Fibroblast of pulmonary artery (primary cell): ENCODE measurements around the gene GNAS-AS1.

Experiments
- DNase-seq: peaks from one replicate; pipeline ENCODE4 v3.0.0-alpha.2; 2010; ENCODE audit warnings: low read depth
- H3K4me3 ChIP-seq: replicated peaks from 2 replicates; pipeline ENCODE4 v1.5.1; 2011; ENCODE audit warnings: low read depth, mild to moderate bottlenecking, control low read depth, low read length, moderate library complexity
- CTCF ChIP-seq: IDR thresholded peaks from 2 replicates; pipeline ENCODE4 v1.5.1; 2011; ENCODE audit warnings: mild to moderate bottlenecking, control low read depth, low read length, inconsistent platforms; ENCODE audit errors: missing control alignments

Gene GNAS-AS1

GRCh38 chr20:58852543-58853271 is 2.0 kb upstream of the GNAS-AS1 start, which contains the start of gene GNAS:
GNAS (plus strand) TSS chr20:58852716.
- peak; percentile 74 for TF ChIP-seq CTCF
- H3K4me3 ChIP-seq: peak within 1 kb of the TSS; percentile 71
- DNase-seq: peak; percentile 71

DNA sequence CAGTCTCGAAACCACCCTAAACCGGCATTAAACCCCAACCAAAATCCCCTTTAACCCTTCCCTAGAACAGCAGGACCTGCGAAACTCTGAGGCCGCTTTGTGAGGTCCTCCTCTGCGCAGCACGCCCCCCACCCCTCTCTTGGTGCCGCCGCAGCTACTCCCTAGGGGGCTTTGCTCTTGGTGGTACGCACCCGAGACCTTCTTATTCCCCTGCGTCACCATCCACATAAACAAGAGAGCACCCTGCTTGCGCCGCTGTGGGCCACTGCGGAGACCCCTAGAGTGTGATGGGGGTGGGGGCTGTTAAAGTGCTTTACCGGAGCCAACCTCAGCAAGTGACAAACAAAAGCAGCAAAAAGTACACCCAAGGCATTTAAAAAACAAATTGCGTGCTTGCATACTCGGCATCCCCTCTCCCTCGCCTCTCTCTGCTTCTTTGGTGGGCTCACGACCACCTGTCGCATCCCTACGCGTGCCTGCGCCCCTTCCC is 1.3 kb upstream of the GNAS-AS1 start:
- TF ChIP-seq CTCF: no peak
- DNase-seq: no peak
- peak overlapping the region; percentile 71 for H3K4me3 ChIP-seq

- DNase-seq: no peak
- H3K4me3 ChIP-seq: peak overlapping the region; percentile 71
- TF ChIP-seq CTCF: no peak
These were observed 693 bp upstream of the GNAS-AS1 start for GRCh38 chr20:58851221-58851968.

DNA sequence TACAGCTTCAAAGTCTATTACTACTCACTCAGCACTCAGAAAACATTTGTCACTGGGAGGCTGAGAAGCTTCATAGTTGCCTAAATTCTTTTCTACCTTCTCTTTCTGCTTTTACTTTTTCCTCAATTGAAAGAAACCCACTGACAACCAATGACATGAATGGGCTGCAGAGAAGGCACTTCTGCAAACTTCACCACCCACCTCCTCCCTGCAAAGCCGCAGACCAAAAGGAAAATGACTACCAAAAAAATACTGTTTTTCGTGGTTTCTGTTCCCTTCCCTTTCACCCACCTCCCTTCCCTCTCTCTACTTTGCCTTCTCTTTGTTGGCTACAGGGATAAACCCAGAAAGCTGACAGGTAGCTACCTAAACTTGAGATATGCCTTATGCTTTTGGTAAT is 3.2 kb downstream of the GNAS-AS1 start:
- no peak overlapping the region for H3K4me3 ChIP-seq
- TF ChIP-seq CTCF: no peak
- no peak for DNase-seq

GRCh38 chr20:58845706-58846105 is 5.0 kb downstream of the GNAS-AS1 start:
- DNase-seq: no peak
- no peak for TF ChIP-seq CTCF
- no peak overlapping the region for H3K4me3 ChIP-seq

DNA sequence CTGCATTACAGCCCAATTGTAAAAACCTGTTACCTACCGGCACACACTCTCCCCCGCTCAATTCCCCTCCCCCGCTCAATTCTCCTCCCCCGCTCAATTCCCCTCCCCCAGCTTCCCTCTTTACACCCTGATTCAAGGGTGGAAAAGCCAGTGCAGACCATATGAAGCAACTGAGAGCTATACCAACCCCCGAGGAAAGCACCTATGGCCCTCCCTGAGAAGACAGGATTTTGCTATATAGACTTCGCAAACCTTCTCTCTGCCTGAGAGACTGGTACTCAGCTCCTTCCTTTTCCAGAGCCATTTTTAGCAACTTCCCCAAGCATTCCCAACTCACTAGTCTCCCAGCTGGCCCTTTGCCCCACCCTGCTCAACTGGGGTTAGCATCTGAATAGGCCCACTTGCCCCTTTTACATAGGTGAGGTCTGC is 7.6 kb downstream of the GNAS-AS1 start:
- H3K4me3 ChIP-seq: no peak overlapping the region
- no peak for TF ChIP-seq CTCF

More for the DNA sequence above, 7.6 kb downstream of the GNAS-AS1 start:
- DNase-seq: no peak
